Breast epithelium (tissue), 4 donors: Measurements from ENCODE around the gene OR1D5. TPM values are rescaled to one million over a fixed set of nuclear protein-coding genes. Genes with fewer than 3 reads are reported as not detected.

Experiments
- DNase-seq, 2 donors: peaks; one replicate each; pipeline ENCODE4 v3.0.0-alpha.2; 2019; ENCODE audit warnings: low spot score in 2 of 2
- H3K27ac ChIP-seq, 2 donors: fragments of 200-600 bp; sonication (generic) in 1 of 2; one replicate each; pipeline ENCODE4 v1.5.1; 2016 to 2019; ENCODE audit warnings: mild to moderate bottlenecking in 1 of 2
- H3K27me3 ChIP-seq, 2 donors: fragments of 200-600 bp; sonication (generic) in 1 of 2; one replicate each; pipeline versions ENCODE4 v1.5.1 to v1.6.0; 2017 to 2019; ENCODE audit warnings: control low read depth in 1 of 2, mild to moderate bottlenecking in 1 of 2
- H3K36me3 ChIP-seq: fragments of 200-600 bp; one replicate; pipeline ENCODE4 v1.5.1; 2019
- H3K4me1 ChIP-seq, 2 donors: fragments of 200-600 bp; sonication (generic); one replicate each; pipeline ENCODE4 v1.5.1; 2016 to 2019; ENCODE audit warnings: control low read depth in 1 of 2
- H3K4me3 ChIP-seq, 3 donors: fragments of 200-600 bp; sonication (generic); 1 replicate in 2 of 3; 2 replicates in 1 of 3; pipeline ENCODE4 v1.5.1; 2016 to 2019; ENCODE audit warnings: mild to moderate bottlenecking in 3 of 3, moderate library complexity in 2 of 3
- H3K9me3 ChIP-seq, 2 donors: fragments of 200-600 bp; sonication (generic) in 1 of 2; one replicate each; pipeline ENCODE4 v1.5.1; 2016 to 2019; ENCODE audit warnings: control low read depth in 1 of 2
- POLR2A ChIP-seq: fragments of 450-650 bp; IDR thresholded peaks from one replicate; pipeline ENCODE4 v1.6.1; 2016; ENCODE audit warnings: antibody characterized with exemption, mild to moderate bottlenecking, moderate library complexity
- POLR2AphosphoS5 ChIP-seq, 3 donors: sonication (generic); formaldehyde crosslinking; IDR thresholded peaks; one replicate each; pipeline ENCODE4 v1.6.1; 2017; ENCODE audit warnings: antibody characterized with exemption in 3 of 3
- intact Hi-C: fragments of 100-400 bp; cut with DNase I; formaldehyde crosslinking; loops from one replicate; pipeline ENCODE4 v1.15.1; 2023; ENCODE audit warnings: low total_unique reads
- total RNA-seq, 3 donors: library from RNA; depleted of rRNA; stranded (reverse); fragments of >200 nt; gene quantifications; one replicate each; pipeline ENCODE4 v1.1.0, GENCODE V29; 2016
- TF ChIP-seq, protein P1 (sequence below), 3 donors: fragments of 450-650 bp; IDR thresholded peaks; one replicate each; pipeline ENCODE4 v1.5.1; 2016 to 2017; ENCODE audit warnings: antibody characterized with exemption in 3 of 3, mild to moderate bottlenecking in 3 of 3, moderate library complexity in 3 of 3

The OR1D5 gene
- total RNA-seq, 3 donors from 2014 or later = not detected

GRCh38 chr17:3030096-3030495 is 33.3 kb downstream of the OR1D5 start:
- no peak for DNase-seq
- intact Hi-C loops = loop anchor here (10.0 kb wide), 1 partner anchor 1475 kb away; no protein-coding TSS in a partner anchor
- Histone ChIP-seq H3K4me1 (no peaks in the 10 kb centered on the region), H3K27ac (no peak overlapping the region), H3K9me3 (no peaks in the 10 kb centered on the region), H3K4me3 (no peak overlapping the region), H3K27me3 (no peaks in the 10 kb centered on the region), H3K36me3 (no peaks in the 10 kb centered on the region)
- TF ChIP-seq POLR2AphosphoS5 (IDR thresholded peaks at IDR 0.05) (no peak), POLR2A (no peak)
- TF ChIP-seq, protein P1, sequence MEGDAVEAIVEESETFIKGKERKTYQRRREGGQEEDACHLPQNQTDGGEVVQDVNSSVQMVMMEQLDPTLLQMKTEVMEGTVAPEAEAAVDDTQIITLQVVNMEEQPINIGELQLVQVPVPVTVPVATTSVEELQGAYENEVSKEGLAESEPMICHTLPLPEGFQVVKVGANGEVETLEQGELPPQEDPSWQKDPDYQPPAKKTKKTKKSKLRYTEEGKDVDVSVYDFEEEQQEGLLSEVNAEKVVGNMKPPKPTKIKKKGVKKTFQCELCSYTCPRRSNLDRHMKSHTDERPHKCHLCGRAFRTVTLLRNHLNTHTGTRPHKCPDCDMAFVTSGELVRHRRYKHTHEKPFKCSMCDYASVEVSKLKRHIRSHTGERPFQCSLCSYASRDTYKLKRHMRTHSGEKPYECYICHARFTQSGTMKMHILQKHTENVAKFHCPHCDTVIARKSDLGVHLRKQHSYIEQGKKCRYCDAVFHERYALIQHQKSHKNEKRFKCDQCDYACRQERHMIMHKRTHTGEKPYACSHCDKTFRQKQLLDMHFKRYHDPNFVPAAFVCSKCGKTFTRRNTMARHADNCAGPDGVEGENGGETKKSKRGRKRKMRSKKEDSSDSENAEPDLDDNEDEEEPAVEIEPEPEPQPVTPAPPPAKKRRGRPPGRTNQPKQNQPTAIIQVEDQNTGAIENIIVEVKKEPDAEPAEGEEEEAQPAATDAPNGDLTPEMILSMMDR (IDR thresholded peaks at IDR 0.05) = no peak

GRCh38 chr17:3029213-3029913 is 34.0 kb downstream of the OR1D5 start:
- DNase-seq = no peak
- H3K9me3 ChIP-seq = no peaks in the 10 kb centered on the region
- H3K4me1 ChIP-seq = no peaks in the 10 kb centered on the region
- no peak overlapping the region for H3K27ac ChIP-seq
- no peak overlapping the region for H3K4me3 ChIP-seq
- H3K36me3 ChIP-seq = no peaks in the 10 kb centered on the region
- intact Hi-C loops = no loop called here
- TF ChIP-seq POLR2AphosphoS5 (IDR thresholded peaks at IDR 0.05) = no peak
- TF ChIP-seq, protein P1 (IDR thresholded peaks at IDR 0.05) = no peak
- no peak for TF ChIP-seq POLR2A
- no peaks in the 10 kb centered on the region for H3K27me3 ChIP-seq

DNA sequence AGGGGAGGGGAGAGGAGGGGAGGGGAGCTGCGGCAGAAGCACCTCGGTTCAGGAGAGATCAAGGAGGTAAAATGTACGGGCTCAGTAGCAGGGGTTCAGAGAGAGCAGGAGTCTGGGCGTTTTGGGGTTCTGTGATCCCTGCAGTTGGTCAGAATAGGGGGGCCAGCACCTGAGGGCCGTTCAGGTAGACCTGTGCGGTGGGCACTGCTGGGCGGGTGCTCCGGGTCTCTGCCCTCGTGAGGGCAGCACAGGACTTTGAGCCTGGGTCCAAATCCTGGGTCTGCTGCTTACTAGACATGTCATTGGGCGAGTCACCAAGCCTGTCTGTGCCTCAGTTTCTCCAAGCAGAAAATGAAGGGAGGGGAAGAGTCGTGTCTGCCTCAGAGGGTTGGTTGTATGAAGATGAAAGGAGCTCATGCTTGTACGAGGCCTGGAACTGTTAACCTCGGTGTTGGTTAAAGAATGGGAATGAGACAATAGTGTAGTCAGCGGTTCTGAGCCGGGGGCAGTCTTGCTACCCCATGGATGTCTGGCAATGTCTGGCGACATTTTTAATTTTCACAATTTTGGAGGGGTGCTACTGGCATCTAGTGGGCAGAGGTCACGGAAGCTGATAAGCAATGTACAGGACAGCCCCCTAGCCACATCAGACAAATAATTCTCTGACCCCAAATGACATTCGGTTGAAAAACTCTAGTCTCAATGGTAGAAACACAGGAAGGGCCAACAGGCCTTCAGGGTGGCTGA is 35.4 kb downstream of the OR1D5 start:
- TF ChIP-seq POLR2A (no peak), POLR2AphosphoS5 (IDR thresholded peaks at IDR 0.05) (no peak)
- TF ChIP-seq, protein P1 (IDR thresholded peaks at IDR 0.05) = no peak
- no peak for DNase-seq
- intact Hi-C loops = no loop called here
- Histone ChIP-seq H3K4me1 (no peaks in the 10 kb centered on the region), H3K9me3 (peaks cover 4 to 6% of the 10 kb centered on the region in 2 donors), H3K27ac (no peak overlapping the region), H3K4me3 (no peak overlapping the region), H3K27me3 (no peaks in the 10 kb centered on the region), H3K36me3 (no peaks in the 10 kb centered on the region)

- TF ChIP-seq, protein P1 (IDR thresholded peaks at IDR 0.05) = no peak
- TF ChIP-seq POLR2AphosphoS5 (IDR thresholded peaks at IDR 0.05) (no peak), POLR2A (no peak)
- peaks cover 6 to 12% of the 10 kb centered on the region in 2 donors for H3K9me3 ChIP-seq
- no peak for DNase-seq
- no peak overlapping the region for H3K27ac ChIP-seq
- no peaks in the 10 kb centered on the region for H3K36me3 ChIP-seq
- H3K4me3 ChIP-seq = no peak overlapping the region
- intact Hi-C loops = no loop called here
- H3K27me3 ChIP-seq = no peaks in the 10 kb centered on the region
- H3K4me1 ChIP-seq = no peaks in the 10 kb centered on the region
These were observed 36.3 kb downstream of the OR1D5 start for GRCh38 chr17:3026856-3027751.
